Activated CD4-positive, alpha-beta memory T cell treated with anti-CD3 and anti-CD28 coated beads, Interleukin-2, amount 10 ng/mL, durations not matched to agents 7 days and 5 days (primary cell): ENCODE data around the gene GREB1L. TPM values are rescaled to one million over a fixed set of nuclear protein-coding genes. Genes with fewer than 3 reads are reported as not detected.
"Not testable (repeated sequence)": the region's sequence is repeated elsewhere in the genome, so short reads cannot be mapped to it uniquely, and the experiment has no call there.

Experiments used
- CTCF ChIA-PET: fragments of 350-600 bp; sonication (Branson Sonifier 250); formaldehyde crosslinking; loops from one replicate; lab custom pipeline; 2021; ENCODE audit warnings: antibody characterized with exemption, inconsistent platforms; lab: Charles Lee
- POLR2A ChIA-PET: fragments of 350-600 bp; sonication (Branson Sonifier 250); formaldehyde crosslinking; loops from one replicate; lab custom pipeline; 2021; ENCODE audit warnings: antibody characterized with exemption; lab: Charles Lee
- DNase-seq: peaks from one replicate; pipeline ENCODE4 v3.0.0-alpha.2; 2020
- H3K27ac Mint-ChIP-seq: one replicate; pipeline ENCODE4 v1.8.0; 2021; ENCODE audit warnings: mild to moderate bottlenecking, mixed read lengths
- H3K27me3 Mint-ChIP-seq: one replicate; pipeline ENCODE4 v1.8.0; 2021; ENCODE audit warnings: mixed read lengths
- H3K36me3 Mint-ChIP-seq: one replicate; pipeline ENCODE4 v1.8.0; 2021; ENCODE audit warnings: low read depth, mixed read lengths
- H3K4me1 Mint-ChIP-seq: one replicate; pipeline ENCODE4 v1.8.0; 2021; ENCODE audit warnings: mixed read lengths
- H3K4me3 Mint-ChIP-seq: one replicate; pipeline ENCODE4 v1.8.0; 2021; ENCODE audit warnings: mild to moderate bottlenecking, mixed read lengths
- H3K9me3 Mint-ChIP-seq: one replicate; pipeline ENCODE4 v1.8.0; 2021; ENCODE audit warnings: mixed read lengths
- total RNA-seq, 2 experiments: library from RNA; stranded (reverse); gene quantifications; one replicate each; pipeline ENCODE4 v1.2.3, GENCODE V29; 2021

GREB1L gene
- total RNA-seq, 2 experiments from 2014 or later, result not detected

GRCh38 chr18:21270453-21270852, 28.4 kb downstream of the GREB1L start:
- Mint-ChIP-seq H3K4me3 (no peak overlapping the region), H3K27ac (no peak overlapping the region), H3K27me3 (peaks cover 6% of the 10 kb centered on the region), H3K4me1 (no peaks in the 10 kb centered on the region), H3K9me3 (no peaks in the 10 kb centered on the region), H3K36me3 (no peaks in the 10 kb centered on the region)
- no peak for DNase-seq
- ChIA-PET CTCF (no interaction called here), POLR2A (no interaction called here)

GRCh38 chr18:21272016-21272579, 30.1 kb downstream of the GREB1L start:
- Mint-ChIP-seq H3K4me1 (no peaks in the 10 kb centered on the region), H3K4me3 (no peak overlapping the region), H3K36me3 (no peaks in the 10 kb centered on the region), H3K9me3 (no peaks in the 10 kb centered on the region), H3K27ac (no peak overlapping the region), H3K27me3 (peaks cover 1% of the 10 kb centered on the region)
- no peak for DNase-seq
- CTCF ChIA-PET, result no interaction called here
- POLR2A ChIA-PET, result no interaction called here

- peaks cover 5% of the 10 kb centered on the region for H3K27me3 Mint-ChIP-seq
- H3K9me3 Mint-ChIP-seq, result no peaks in the 10 kb centered on the region
- ChIA-PET CTCF (no interaction called here), POLR2A (no interaction called here)
- no peak overlapping the region for H3K4me3 Mint-ChIP-seq
- no peak overlapping the region for H3K27ac Mint-ChIP-seq
- no peaks in the 10 kb centered on the region for H3K4me1 Mint-ChIP-seq
- H3K36me3 Mint-ChIP-seq, result no peaks in the 10 kb centered on the region
- no peak for DNase-seq
Measured at GRCh38 chr18:21273568-21273967, 31.5 kb downstream of the GREB1L start.

- ChIA-PET POLR2A (no interaction called here), CTCF (no interaction called here)
- H3K36me3 Mint-ChIP-seq, result no peaks in the 10 kb centered on the region
- DNase-seq, result no peak
- H3K4me1 Mint-ChIP-seq, result no peaks in the 10 kb centered on the region
- no peaks in the 10 kb centered on the region for H3K9me3 Mint-ChIP-seq
- no peak overlapping the region for H3K27ac Mint-ChIP-seq
- no peak overlapping the region for H3K4me3 Mint-ChIP-seq
- H3K27me3 Mint-ChIP-seq, result peaks cover 5% of the 10 kb centered on the region
Measured at GRCh38 chr18:21275645-21276044, 33.6 kb downstream of the GREB1L start.

- no peak for DNase-seq
- Mint-ChIP-seq H3K9me3 (no peaks in the 10 kb centered on the region), H3K4me3 (no peak overlapping the region), H3K27me3 (peaks cover 3% of the 10 kb centered on the region), H3K27ac (no peak overlapping the region), H3K4me1 (no peaks in the 10 kb centered on the region), H3K36me3 (no peaks in the 10 kb centered on the region)
- CTCF ChIA-PET, result no interaction called here
- POLR2A ChIA-PET, result no interaction called here
Measured at GRCh38 chr18:21277578-21277977, 35.5 kb downstream of the GREB1L start.

- H3K4me1 Mint-ChIP-seq, H3K27ac Mint-ChIP-seq, H3K4me3 Mint-ChIP-seq, H3K9me3 Mint-ChIP-seq, H3K27me3 Mint-ChIP-seq, H3K36me3 Mint-ChIP-seq, CTCF ChIA-PET, DNase-seq, POLR2A ChIA-PET: not testable (repeated sequence)
Measured at GRCh38 chr18:21278218-21278617, 36.2 kb downstream of the GREB1L start.

GRCh38 chr18:21281603-21282002, 39.6 kb downstream of the GREB1L start:
- Mint-ChIP-seq H3K27ac (no peak overlapping the region), H3K27me3 (peaks cover 3% of the 10 kb centered on the region), H3K36me3 (no peaks in the 10 kb centered on the region), H3K4me1 (no peaks in the 10 kb centered on the region), H3K9me3 (no peaks in the 10 kb centered on the region), H3K4me3 (no peak overlapping the region)
- CTCF ChIA-PET, result no interaction called here
- POLR2A ChIA-PET, result no interaction called here
- no peak for DNase-seq

GRCh38 chr18:21284540-21284939, 42.5 kb downstream of the GREB1L start:
- DNase-seq, result no peak
- H3K36me3 Mint-ChIP-seq, result no peaks in the 10 kb centered on the region
- no peaks in the 10 kb centered on the region for H3K27me3 Mint-ChIP-seq
- no peak overlapping the region for H3K4me3 Mint-ChIP-seq
- CTCF ChIA-PET, result no interaction called here
- POLR2A ChIA-PET, result no interaction called here
- H3K27ac Mint-ChIP-seq, result no peak overlapping the region
- H3K4me1 Mint-ChIP-seq, result no peaks in the 10 kb centered on the region
- no peaks in the 10 kb centered on the region for H3K9me3 Mint-ChIP-seq

GRCh38 chr18:21289827-21290226, 47.8 kb downstream of the GREB1L start:
- Mint-ChIP-seq H3K36me3 (no peaks in the 10 kb centered on the region), H3K4me1 (no peaks in the 10 kb centered on the region), H3K4me3 (no peak overlapping the region), H3K9me3 (no peaks in the 10 kb centered on the region), H3K27me3 (no peaks in the 10 kb centered on the region), H3K27ac (no peak overlapping the region)
- ChIA-PET POLR2A (no interaction called here), CTCF (interaction anchor here (1.1 kb wide), 1 partner anchor 84 kb away, joined by 4 read pairs; no protein-coding TSS in a partner anchor)
- no peak for DNase-seq

- no peak overlapping the region for H3K27ac Mint-ChIP-seq
- DNase-seq, result no peak
- no peak overlapping the region for H3K4me3 Mint-ChIP-seq
- POLR2A ChIA-PET, result no interaction called here
- no peaks in the 10 kb centered on the region for H3K27me3 Mint-ChIP-seq
- no peaks in the 10 kb centered on the region for H3K9me3 Mint-ChIP-seq
- H3K4me1 Mint-ChIP-seq, result no peaks in the 10 kb centered on the region
- CTCF ChIA-PET, result no interaction called here
- no peaks in the 10 kb centered on the region for H3K36me3 Mint-ChIP-seq
Measured at GRCh38 chr18:21291106-21291505, 49.1 kb downstream of the GREB1L start.

GRCh38 chr18:21293479-21293878, 51.4 kb downstream of the GREB1L start:
- Mint-ChIP-seq H3K9me3 (no peaks in the 10 kb centered on the region), H3K27ac (no peak overlapping the region), H3K36me3 (no peaks in the 10 kb centered on the region), H3K27me3 (no peaks in the 10 kb centered on the region), H3K4me1 (no peaks in the 10 kb centered on the region), H3K4me3 (no peak overlapping the region)
- POLR2A ChIA-PET, result no interaction called here
- CTCF ChIA-PET, result no interaction called here
- DNase-seq, result no peak

- ChIA-PET POLR2A (no interaction called here), CTCF (no interaction called here)
- H3K4me1 Mint-ChIP-seq, result no peaks in the 10 kb centered on the region
- no peak for DNase-seq
- no peak overlapping the region for H3K27ac Mint-ChIP-seq
- no peak overlapping the region for H3K4me3 Mint-ChIP-seq
- no peaks in the 10 kb centered on the region for H3K36me3 Mint-ChIP-seq
- H3K9me3 Mint-ChIP-seq, result no peaks in the 10 kb centered on the region
- no peaks in the 10 kb centered on the region for H3K27me3 Mint-ChIP-seq
Measured at GRCh38 chr18:21295101-21295500, 53.1 kb downstream of the GREB1L start.

GRCh38 chr18:21296045-21296444, 54.0 kb downstream of the GREB1L start:
- H3K9me3 Mint-ChIP-seq, result no peaks in the 10 kb centered on the region
- H3K27ac Mint-ChIP-seq, result no peak overlapping the region
- POLR2A ChIA-PET, result no interaction called here
- H3K36me3 Mint-ChIP-seq, result no peaks in the 10 kb centered on the region
- CTCF ChIA-PET, result no interaction called here
- no peaks in the 10 kb centered on the region for H3K4me1 Mint-ChIP-seq
- no peak for DNase-seq
- peaks cover 5% of the 10 kb centered on the region for H3K27me3 Mint-ChIP-seq
- H3K4me3 Mint-ChIP-seq, result no peak overlapping the region

- Mint-ChIP-seq H3K4me1 (no peaks in the 10 kb centered on the region), H3K36me3 (no peaks in the 10 kb centered on the region)
Measured at GRCh38 chr18:21298351-21298750, 56.3 kb downstream of the GREB1L start.

More at GRCh38 chr18:21298351-21298750, 56.3 kb downstream of the GREB1L start:
- ChIA-PET POLR2A (no interaction called here), CTCF (no interaction called here)
- Mint-ChIP-seq H3K9me3 (no peaks in the 10 kb centered on the region), H3K4me3 (no peak overlapping the region), H3K27ac (no peak overlapping the region), H3K27me3 (peaks cover 5% of the 10 kb centered on the region)
- DNase-seq, result no peak
